Testis (tissue), 2 donors: ENCODE data around the gene RHO.

ENCODE experiments used
- POLR2A ChIP-seq: fragments of 450-650 bp; IDR thresholded peaks from one replicate; pipeline ENCODE4 v1.6.1; 2017; ENCODE audit warnings: antibody characterized with exemption, mild to moderate bottlenecking, moderate library complexity
- TF ChIP-seq, protein P1 (sequence below), 3 experiments: fragments of 450-650 bp in 2 of 3; fragments of 200-600 bp in 1 of 3; sonication (generic) in 1 of 3; IDR thresholded peaks; one replicate each; pipeline ENCODE4 v1.5.1; 2016 to 2019; ENCODE audit warnings: antibody characterized with exemption in 3 of 3, mild to moderate bottlenecking in 2 of 3, moderate library complexity in 1 of 3

DNA sequence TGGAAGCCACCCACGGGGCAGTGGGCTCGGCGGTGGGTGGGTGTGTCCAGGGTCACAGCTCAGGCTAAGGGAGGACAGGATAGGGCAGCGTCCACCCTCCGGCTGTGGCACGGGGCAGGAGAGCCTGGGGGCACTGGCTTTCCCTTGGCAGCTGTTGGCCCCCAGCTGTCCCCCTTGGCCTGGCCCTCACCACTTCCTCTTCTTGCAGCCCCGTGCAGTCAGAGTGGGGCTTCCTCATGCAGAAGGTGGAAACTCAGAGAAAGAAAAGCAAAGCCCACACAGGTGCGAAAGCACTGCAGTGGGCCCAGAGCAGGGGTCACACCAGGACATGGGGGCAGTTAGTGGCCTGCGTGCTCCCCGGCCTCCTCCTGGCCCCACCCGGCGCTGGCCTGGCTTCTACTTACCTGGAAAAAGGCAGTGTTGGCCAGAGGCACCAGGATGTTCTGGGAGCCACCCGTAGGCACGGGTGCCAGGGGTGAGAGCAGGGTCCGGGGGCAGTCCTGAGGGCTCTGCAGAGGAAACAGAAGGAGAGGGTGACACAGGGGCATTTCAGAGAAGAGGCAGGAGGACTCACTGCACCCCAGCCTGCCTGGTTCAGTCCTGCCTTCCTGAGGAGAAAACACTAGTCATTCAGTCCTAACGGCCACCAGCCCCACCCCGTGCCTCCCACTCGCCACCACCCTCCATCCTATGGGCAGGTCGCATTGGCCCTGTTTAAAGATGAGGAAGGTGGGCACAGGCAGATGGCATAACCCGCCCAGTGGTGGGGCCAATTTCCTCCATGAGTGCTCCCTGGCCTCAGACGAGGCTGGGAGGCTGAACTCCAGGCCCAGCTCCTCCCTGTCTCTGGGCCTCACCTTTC lies 49.7 kb downstream of the RHO start:
- TF ChIP-seq, protein P1, sequence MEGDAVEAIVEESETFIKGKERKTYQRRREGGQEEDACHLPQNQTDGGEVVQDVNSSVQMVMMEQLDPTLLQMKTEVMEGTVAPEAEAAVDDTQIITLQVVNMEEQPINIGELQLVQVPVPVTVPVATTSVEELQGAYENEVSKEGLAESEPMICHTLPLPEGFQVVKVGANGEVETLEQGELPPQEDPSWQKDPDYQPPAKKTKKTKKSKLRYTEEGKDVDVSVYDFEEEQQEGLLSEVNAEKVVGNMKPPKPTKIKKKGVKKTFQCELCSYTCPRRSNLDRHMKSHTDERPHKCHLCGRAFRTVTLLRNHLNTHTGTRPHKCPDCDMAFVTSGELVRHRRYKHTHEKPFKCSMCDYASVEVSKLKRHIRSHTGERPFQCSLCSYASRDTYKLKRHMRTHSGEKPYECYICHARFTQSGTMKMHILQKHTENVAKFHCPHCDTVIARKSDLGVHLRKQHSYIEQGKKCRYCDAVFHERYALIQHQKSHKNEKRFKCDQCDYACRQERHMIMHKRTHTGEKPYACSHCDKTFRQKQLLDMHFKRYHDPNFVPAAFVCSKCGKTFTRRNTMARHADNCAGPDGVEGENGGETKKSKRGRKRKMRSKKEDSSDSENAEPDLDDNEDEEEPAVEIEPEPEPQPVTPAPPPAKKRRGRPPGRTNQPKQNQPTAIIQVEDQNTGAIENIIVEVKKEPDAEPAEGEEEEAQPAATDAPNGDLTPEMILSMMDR (IDR thresholded peaks at IDR 0.05): no peak
- no peak for TF ChIP-seq POLR2A
